ENCODE results near the gene NFX1.

Gene NFX1

GRCh38 chr9:33374634-33375237 is 84.4 kb downstream of the NFX1 start:
- TF ChIP-seq, protein P1, sequence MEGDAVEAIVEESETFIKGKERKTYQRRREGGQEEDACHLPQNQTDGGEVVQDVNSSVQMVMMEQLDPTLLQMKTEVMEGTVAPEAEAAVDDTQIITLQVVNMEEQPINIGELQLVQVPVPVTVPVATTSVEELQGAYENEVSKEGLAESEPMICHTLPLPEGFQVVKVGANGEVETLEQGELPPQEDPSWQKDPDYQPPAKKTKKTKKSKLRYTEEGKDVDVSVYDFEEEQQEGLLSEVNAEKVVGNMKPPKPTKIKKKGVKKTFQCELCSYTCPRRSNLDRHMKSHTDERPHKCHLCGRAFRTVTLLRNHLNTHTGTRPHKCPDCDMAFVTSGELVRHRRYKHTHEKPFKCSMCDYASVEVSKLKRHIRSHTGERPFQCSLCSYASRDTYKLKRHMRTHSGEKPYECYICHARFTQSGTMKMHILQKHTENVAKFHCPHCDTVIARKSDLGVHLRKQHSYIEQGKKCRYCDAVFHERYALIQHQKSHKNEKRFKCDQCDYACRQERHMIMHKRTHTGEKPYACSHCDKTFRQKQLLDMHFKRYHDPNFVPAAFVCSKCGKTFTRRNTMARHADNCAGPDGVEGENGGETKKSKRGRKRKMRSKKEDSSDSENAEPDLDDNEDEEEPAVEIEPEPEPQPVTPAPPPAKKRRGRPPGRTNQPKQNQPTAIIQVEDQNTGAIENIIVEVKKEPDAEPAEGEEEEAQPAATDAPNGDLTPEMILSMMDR (IDR thresholded peaks at IDR 0.05; ENCODE audit: low read depth, low read length): peak; percentile 94
- DNase-seq (ENCODE audit: extremely low read depth, low read depth): peak; percentile 44

DNA sequence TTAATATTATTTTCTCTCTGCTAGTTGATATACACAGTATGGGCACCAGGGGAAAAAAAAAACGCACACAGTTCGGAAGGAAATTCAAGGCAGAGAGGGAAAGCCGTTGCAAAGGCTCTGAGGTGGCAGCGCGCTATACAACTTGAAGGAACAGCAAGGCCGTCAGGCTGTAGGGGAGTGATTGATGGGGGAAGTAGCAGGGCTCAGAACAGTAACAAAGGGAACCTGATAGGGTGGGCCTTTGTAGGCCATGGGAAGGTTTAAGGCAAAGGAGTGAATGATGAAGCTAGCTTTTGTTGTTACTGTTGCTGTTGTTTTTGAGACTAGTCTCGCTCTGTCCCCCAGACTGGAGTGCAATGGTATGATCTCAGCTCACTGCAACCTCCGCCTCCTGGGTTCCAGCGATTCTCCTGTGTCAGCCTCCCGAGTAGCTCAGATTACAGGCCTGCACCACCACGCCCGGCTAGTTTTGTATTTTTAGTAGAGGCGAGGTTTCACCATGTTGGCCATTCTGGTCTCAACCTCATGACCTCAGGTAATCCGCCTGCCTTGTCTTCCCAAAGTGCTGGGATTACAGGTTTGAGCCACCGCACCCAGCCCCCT is 85.0 kb downstream of the NFX1 start:
- TF ChIP-seq, protein P1 (IDR thresholded peaks at IDR 0.05; ENCODE audit: low read depth, low read length): no peak
- DNase-seq (ENCODE audit: extremely low read depth, low read depth): no peak

- TF ChIP-seq, protein P1 (IDR thresholded peaks at IDR 0.05; ENCODE audit: low read depth, low read length): no peak
- no peak for DNase-seq (ENCODE audit: extremely low read depth, low read depth)
Measured at GRCh38 chr9:33375841-33376321, 85.6 kb downstream of the NFX1 start.

DNA sequence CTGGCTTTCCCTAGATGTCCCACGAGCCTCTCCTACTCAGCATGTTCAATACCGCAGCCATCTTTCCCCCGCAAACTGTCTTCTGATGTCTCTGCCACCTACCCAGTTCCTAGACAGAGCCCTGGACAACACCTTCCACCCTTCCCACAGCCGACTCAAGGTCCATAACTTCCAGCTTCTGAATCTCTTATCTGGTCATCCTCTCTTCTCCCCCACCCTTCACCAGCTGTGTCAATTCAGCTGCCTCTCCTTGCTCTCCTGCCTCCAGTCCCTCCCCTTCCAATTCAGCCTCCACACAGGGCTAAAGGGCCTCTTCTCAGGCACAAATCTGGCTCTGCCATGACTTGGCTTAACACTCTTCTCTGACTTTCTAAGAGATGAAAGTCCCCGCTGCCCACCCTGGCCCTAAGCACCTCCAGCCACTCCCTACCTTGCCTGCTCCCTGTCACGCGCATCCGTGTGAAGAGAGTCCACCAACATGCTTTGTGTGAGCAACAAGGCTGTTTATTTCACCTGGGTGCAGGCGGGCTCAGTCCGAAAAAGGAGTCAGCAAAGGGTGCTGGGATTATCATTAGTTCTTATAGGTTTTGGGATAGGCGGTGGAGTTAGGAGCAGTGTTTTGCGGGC is 86.9 kb downstream of the NFX1 start:
- DNase-seq (ENCODE audit: extremely low read depth, low read depth): no peak
- TF ChIP-seq, protein P1 (IDR thresholded peaks at IDR 0.05; ENCODE audit: low read depth, low read length): no peak

GRCh38 chr9:33378121-33378795 is 87.9 kb downstream of the NFX1 start:
- TF ChIP-seq, protein P1 (IDR thresholded peaks at IDR 0.05; ENCODE audit: low read depth, low read length): no peak
- DNase-seq (ENCODE audit: extremely low read depth, low read depth): no peak

DNA sequence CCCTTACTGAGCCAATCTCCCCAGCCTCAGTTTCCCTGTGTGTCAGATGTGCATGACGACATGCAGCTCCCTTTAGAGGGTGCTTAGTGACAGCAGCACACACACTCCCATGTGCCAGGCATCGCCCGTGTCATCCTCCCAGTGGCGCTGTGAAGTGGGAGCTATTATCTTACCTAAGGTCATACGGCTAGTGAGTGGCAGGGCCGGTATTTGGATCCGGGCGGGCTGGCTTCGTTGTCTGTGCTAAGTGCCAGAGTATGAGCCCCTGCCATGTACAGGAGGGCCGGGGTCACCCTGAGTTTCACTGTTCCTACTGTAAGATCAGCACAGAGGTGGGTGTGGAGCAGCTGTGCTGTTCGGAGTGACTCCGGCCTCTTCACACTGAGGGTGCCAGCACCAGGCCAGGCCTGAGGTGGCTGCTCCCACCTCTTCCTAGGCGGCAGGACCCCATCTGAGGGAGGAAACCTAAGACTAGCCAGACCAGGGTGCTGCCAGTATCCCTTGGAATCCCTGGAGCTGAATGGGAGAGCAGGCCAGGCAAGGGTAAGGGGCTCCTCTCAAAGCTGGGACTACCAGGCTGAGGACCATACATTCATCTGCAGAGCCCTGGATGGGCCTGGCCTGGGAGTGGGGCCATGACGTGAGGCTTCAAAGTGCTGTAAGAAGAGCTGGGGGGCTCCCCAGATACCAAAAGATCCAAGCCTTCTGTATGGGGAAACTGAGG is 89.5 kb downstream of the NFX1 start:
- TF ChIP-seq, protein P1 (IDR thresholded peaks at IDR 0.05; ENCODE audit: low read depth, low read length): no peak
- no peak for DNase-seq (ENCODE audit: extremely low read depth, low read depth)
